Femur (tissue), 1 donor: ENCODE results near the gene NSG2.
A peak's percentile ranks its signal among the peaks of the same experiment; 100 is the strongest.

Experiments
- DNase-seq: peaks from one replicate; pipeline ENCODE4 v3.0.0-alpha.2; 2017

NSG2 gene

DNA sequence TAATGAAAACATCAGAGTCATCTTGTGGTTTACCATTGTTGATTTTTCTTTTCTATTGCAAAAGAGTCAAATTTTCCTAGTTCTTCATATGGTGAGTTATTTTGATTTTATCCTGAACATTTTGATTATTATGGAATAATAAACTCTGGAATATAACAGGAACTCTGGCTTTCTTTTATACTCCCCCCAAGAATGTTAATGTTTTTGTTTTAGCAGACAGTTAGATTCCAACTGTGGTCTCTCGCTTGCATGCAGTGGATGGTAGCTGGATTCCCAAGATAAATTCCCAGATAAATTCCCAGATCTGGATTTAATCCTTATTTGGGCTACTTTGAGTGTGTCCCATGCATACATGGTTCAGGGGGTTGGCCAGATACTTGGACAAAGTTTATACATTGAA is 109.8 kb downstream of the NSG2 start:
- DNase-seq: no peak

GRCh38 chr5:174155706-174156105 is 110.2 kb downstream of the NSG2 start:
- DNase-seq: peak; percentile 5

DNA sequence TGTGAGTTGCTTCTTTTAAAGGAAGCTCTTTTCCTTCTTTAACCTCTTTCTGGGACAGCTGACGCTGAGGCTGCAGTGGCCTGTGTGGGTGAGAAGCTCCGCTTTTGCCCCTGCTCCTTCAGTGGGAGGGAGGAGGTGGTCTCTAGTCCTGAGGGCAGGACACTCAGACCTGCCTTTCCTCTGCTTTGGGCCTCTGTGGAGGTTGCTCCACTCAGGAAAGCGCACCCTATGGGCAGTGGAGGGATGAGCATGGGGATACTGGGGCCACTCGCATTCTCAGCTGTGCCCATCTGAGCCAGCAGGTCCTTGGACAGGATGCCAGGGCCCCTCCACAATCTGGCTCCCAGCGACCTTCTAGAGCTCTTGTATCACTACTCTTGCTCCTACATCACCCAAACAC is 111.5 kb downstream of the NSG2 start:
- DNase-seq: no peak
